ENCODE results near the gene PIK3C2G. TPM values are rescaled to one million over a fixed set of nuclear protein-coding genes. Genes with fewer than 3 reads are reported as not detected.

PIK3C2G gene
- total and polyA plus RNA-seq, 10 of the 15 experiments (the other 5 are each of a cell fraction or from before 2014, with no cell fraction given): not detected

- TF ChIP-seq ZBTB33 (IDR thresholded peaks at IDR 0.05): no peak
- peak in 1 of 2 experiments; percentile 6; a peak in 1 of 4 replicates for TF ChIP-seq BHLHE40 (IDR thresholded peaks at IDR 0.05; ENCODE audit: borderline replicate concordance in 1 of 2, low read depth in 2 of 2, low read length in 1 of 2)
- peak; percentile 52; the same call in 1 of the 2 replicates for TF ChIP-seq RUNX3 (IDR thresholded peaks at IDR 0.05; ENCODE audit: low read length)
- peak in 1 of 2 experiments; percentile 56; a peak in 1 of 4 replicates for TF ChIP-seq SRF (IDR thresholded peaks at IDR 0.05; ENCODE audit: low read depth in 2 of 2, low read length in 2 of 2)
- TF ChIP-seq USF2 (IDR thresholded peaks at IDR 0.05; ENCODE audit: borderline replicate concordance, low read depth, low read length): no peak
- TF ChIP-seq PBX3 (IDR thresholded peaks at IDR 0.05; ENCODE audit: insufficient replicate concordance, low read depth, low read length): peak; percentile 74
- TF ChIP-seq ZBTB11 (CRISPR knock-in tag; IDR thresholded peaks at IDR 0.05): no peak
Observed at GRCh38 chr12:18467620-18468245, 206.4 kb downstream of the PIK3C2G start (continued).

Data from GM12878 (cell line).